Liver (tissue), 9 donors: ENCODE data around the gene EIPR1. TPM values are rescaled to one million over a fixed set of nuclear protein-coding genes. Genes with fewer than 3 reads are reported as not detected.

Experiments used
- DNase-seq: peaks from one replicate; pipeline ENCODE4 v3.0.0-alpha.2; 2017; ENCODE audit warnings: low spot score
- H3K27ac ChIP-seq, 2 donors: one replicate each; pipeline ENCODE4 v1.7.0; 2013; ENCODE audit warnings: inconsistent platforms in 2 of 2, low read length in 2 of 2, control low read depth in 1 of 2, low read depth in 1 of 2, mild to moderate bottlenecking in 1 of 2
- H3K27me3 ChIP-seq, 4 donors: one replicate each; pipeline versions ENCODE4 v1.6.1 to v1.7.0; 2013; ENCODE audit warnings: low read length in 3 of 4, inconsistent platforms in 1 of 4, mild to moderate bottlenecking in 1 of 4, moderate library complexity in 1 of 4; ENCODE audit not compliant: control insufficient read depth in 4 of 4, insufficient read depth in 4 of 4
- H3K36me3 ChIP-seq, 4 donors: one replicate each; pipeline versions ENCODE4 v1.6.1 to v1.7.0; 2013; ENCODE audit warnings: low read length in 3 of 4, mild to moderate bottlenecking in 3 of 4, low read depth in 1 of 4, moderate library complexity in 1 of 4; ENCODE audit not compliant: control insufficient read depth in 4 of 4, insufficient read depth in 3 of 4
- H3K4me1 ChIP-seq, 4 donors: one replicate each; pipeline versions ENCODE4 v1.6.1 to v1.7.0; 2013; ENCODE audit warnings: low read length in 3 of 4, mild to moderate bottlenecking in 3 of 4, moderate library complexity in 1 of 4; ENCODE audit not compliant: control insufficient read depth in 4 of 4, insufficient read depth in 4 of 4
- H3K4me3 ChIP-seq, 3 donors: one replicate each; pipeline versions ENCODE4 v1.6.1 to v1.7.0; 2013; ENCODE audit warnings: low read length in 3 of 3, control low read depth in 1 of 3, low read depth in 1 of 3, mild to moderate bottlenecking in 1 of 3
- H3K9ac ChIP-seq, 2 donors: one replicate each; pipeline ENCODE4 v1.7.0; 2013; ENCODE audit warnings: low read length in 2 of 2, mild to moderate bottlenecking in 2 of 2, moderate library complexity in 2 of 2, control low read depth in 1 of 2, low read depth in 1 of 2
- H3K9me3 ChIP-seq, 4 donors: one replicate each; pipeline versions ENCODE4 v1.6.1 to v1.7.0; 2013; ENCODE audit warnings: low read length in 3 of 4; ENCODE audit not compliant: control insufficient read depth in 4 of 4
- EGR1 ChIP-seq, 2 donors: IDR thresholded peaks; 2 replicates each; pipeline ENCODE4 v1.6.1; 2016 to 2018; ENCODE audit warnings: antibody characterized with exemption in 2 of 2, low read depth in 2 of 2
- FOXA1 ChIP-seq: IDR thresholded peaks from 2 replicates; pipeline ENCODE4 v1.6.1; 2016; ENCODE audit warnings: antibody characterized with exemption
- FOXA2 ChIP-seq: IDR thresholded peaks from 2 replicates; pipeline ENCODE4 v1.6.1; 2016; ENCODE audit warnings: antibody characterized with exemption
- GABPA ChIP-seq, 2 donors: IDR thresholded peaks in 1 of 2; conservative IDR thresholded peaks in 1 of 2; 2 replicates each; pipeline ENCODE4 v1.6.1; 2016; ENCODE audit warnings: antibody characterized with exemption in 2 of 2, mild to moderate bottlenecking in 1 of 2, moderate library complexity in 1 of 2
- HNF4A ChIP-seq, 2 donors: conservative IDR thresholded peaks; 2 replicates each; pipeline ENCODE4 v1.6.1; 2016; ENCODE audit warnings: antibody characterized with exemption in 2 of 2, mild to moderate bottlenecking in 2 of 2
- HNF4G ChIP-seq: IDR thresholded peaks from 2 replicates; pipeline ENCODE4 v1.6.1; 2016; ENCODE audit warnings: antibody characterized with exemption
- JUND ChIP-seq, 2 donors: IDR thresholded peaks; 2 replicates each; pipeline ENCODE4 v1.6.1; 2016; ENCODE audit warnings: antibody characterized with exemption in 2 of 2
- NR2F2 ChIP-seq: IDR thresholded peaks from 2 replicates; pipeline ENCODE4 v1.6.1; 2016; ENCODE audit warnings: antibody characterized with exemption
- RXRA ChIP-seq, 2 donors: IDR thresholded peaks; 2 replicates each; pipeline ENCODE4 v1.6.1; 2017 to 2018; ENCODE audit warnings: antibody characterized with exemption in 2 of 2, mild to moderate bottlenecking in 1 of 2
- SP1 ChIP-seq: IDR thresholded peaks from 2 replicates; pipeline ENCODE4 v1.6.1; 2018; ENCODE audit warnings: antibody characterized with exemption, mild to moderate bottlenecking
- TAF1 ChIP-seq: conservative IDR thresholded peaks from 2 replicates; pipeline ENCODE4 v1.6.1; 2016; ENCODE audit warnings: antibody characterized with exemption, mild to moderate bottlenecking
- YY1 ChIP-seq: IDR thresholded peaks from 2 replicates; pipeline ENCODE4 v1.6.1; 2016; ENCODE audit warnings: antibody characterized with exemption, mild to moderate bottlenecking
- WGBS: extraction: QIAGEN DNeasy Blood & Tissue Kit; methylation state at CpG from one replicate; pipeline ENCODE4 v1.1.7; 2013; 5-methylcytosine and 5-hydroxymethylcytosine counted together
- polyA plus RNA-seq, 2 donors: library from polyadenylated mRNA; stranded (reverse) in 1 of 2; unstranded in 1 of 2; fragments of 200-250 nt in 1 of 2; fragments of >200 nt in 1 of 2; fragmentation: Nextera tagmentation in 1 of 2; extraction: Ambion mirVana in 1 of 2; gene quantifications; one replicate each; pipeline versions ENCODE4 v1.2.1 to v1.2.3, GENCODE V29; 2013 to 2015
- total RNA-seq, 2 donors: library from RNA; depleted of rRNA; stranded (reverse); fragments of >200 nt; gene quantifications; one replicate each; pipeline ENCODE4 v1.2.3, GENCODE V29; 2014
- TF ChIP-seq, protein P1 (sequence below): IDR thresholded peaks from 2 replicates; pipeline ENCODE4 v1.6.1; 2016; ENCODE audit warnings: antibody characterized with exemption
- TF ChIP-seq, protein P2 (sequence below): IDR thresholded peaks from 2 replicates; pipeline ENCODE4 v1.6.1; 2016; ENCODE audit warnings: antibody characterized with exemption
- TF ChIP-seq, protein P3 (sequence below): IDR thresholded peaks from 2 replicates; pipeline ENCODE4 v1.6.1; 2016; ENCODE audit warnings: antibody characterized with exemption
- TF ChIP-seq, protein P4 (sequence below): IDR thresholded peaks from 2 replicates; pipeline ENCODE4 v1.6.1; 2016; ENCODE audit warnings: antibody characterized with exemption, mild to moderate bottlenecking
- TF ChIP-seq, protein P5 (sequence below): fragments of 150-350 bp; IDR thresholded peaks from 2 replicates; pipeline ENCODE4 v1.5.1; 2017; ENCODE audit warnings: improper control_type of control experiment, low read depth, low read length; ENCODE audit not compliant: missing input control
- donor health status: healthy.
- donor health status: healthy.
- donor health status: healthy.
- donor health status: healthy.
- donor health status: healthy.

Gene EIPR1
- total and polyA plus RNA-seq, 4 donors = 7.6 to 12.1 (median 11.4) TPM

DNA sequence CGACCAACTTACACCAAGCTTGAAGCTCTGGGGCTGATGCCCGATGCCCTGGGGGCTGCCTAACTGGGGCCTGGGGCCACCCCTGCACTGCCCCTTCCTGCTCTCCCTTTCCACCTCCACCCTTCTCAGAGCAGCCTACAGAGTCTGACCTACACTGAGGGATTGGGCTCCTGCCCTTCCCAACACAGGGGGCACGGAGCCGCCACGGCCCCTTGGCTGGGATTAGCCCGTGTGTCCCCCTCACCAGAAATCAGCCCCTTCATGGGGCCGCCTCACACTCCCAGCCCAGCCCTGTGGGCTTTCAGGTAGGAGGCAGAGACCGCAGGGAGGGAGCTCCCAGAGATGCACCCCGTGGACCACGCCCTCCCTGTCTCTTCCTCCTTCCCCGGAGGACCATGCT lies 198.0 kb downstream of the EIPR1 start:
- Histone ChIP-seq H3K27ac (no peak overlapping the region), H3K4me1 (no peaks in the 10 kb centered on the region), H3K9me3 (no peaks in the 10 kb centered on the region), H3K27me3 (no peaks in the 10 kb centered on the region), H3K4me3 (no peak overlapping the region), H3K9ac (no peak overlapping the region), H3K36me3 (peaks cover 0 to 9% (median 4%) of the 10 kb centered on the region in 4 donors)
- TF ChIP-seq, protein P1, sequence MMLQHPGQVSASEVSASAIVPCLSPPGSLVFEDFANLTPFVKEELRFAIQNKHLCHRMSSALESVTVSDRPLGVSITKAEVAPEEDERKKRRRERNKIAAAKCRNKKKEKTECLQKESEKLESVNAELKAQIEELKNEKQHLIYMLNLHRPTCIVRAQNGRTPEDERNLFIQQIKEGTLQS = no peak
- TF ChIP-seq GABPA (IDR thresholded peaks at IDR 0.05 in 1 of 2, conservative IDR thresholded peaks at IDR 0.05 in 1 of 2) (no peak), SP1 (no peak), FOXA1 (no peak), RXRA (IDR thresholded peaks at IDR 0.05) (no peak), FOXA2 (no peak), HNF4A (conservative IDR thresholded peaks at IDR 0.05) (no peak), TAF1 (no peak)
- TF ChIP-seq, protein P2, sequence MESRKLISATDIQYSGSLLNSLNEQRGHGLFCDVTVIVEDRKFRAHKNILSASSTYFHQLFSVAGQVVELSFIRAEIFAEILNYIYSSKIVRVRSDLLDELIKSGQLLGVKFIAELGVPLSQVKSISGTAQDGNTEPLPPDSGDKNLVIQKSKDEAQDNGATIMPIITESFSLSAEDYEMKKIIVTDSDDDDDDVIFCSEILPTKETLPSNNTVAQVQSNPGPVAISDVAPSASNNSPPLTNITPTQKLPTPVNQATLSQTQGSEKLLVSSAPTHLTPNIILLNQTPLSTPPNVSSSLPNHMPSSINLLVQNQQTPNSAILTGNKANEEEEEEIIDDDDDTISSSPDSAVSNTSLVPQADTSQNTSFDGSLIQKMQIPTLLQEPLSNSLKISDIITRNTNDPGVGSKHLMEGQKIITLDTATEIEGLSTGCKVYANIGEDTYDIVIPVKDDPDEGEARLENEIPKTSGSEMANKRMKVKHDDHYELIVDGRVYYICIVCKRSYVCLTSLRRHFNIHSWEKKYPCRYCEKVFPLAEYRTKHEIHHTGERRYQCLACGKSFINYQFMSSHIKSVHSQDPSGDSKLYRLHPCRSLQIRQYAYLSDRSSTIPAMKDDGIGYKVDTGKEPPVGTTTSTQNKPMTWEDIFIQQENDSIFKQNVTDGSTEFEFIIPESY = no peak
- 96% methylated on average over 11 of the region's 11 CpGs for WGBS
- DNase-seq = no peak

DNA sequence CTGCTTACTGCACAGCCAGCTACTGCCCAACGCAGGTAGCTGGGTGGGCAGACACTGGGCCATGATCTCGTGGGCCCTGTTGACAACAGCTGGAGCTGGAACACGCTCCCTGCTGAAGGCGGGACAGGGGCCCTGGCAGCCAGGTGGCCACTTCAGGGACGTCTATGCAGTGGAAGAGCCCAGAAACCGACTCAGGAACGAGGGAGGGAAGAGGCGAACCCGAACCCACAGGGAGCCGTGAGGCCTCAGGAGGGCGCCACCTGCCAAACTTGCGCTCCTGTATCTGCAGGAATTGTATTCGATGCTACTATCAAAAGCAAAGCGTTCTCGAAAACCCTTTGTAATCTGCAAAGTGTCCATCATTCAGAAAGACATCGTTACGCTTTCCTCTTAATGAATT lies 198.4 kb downstream of the EIPR1 start:
- DNase-seq = no peak
- 93% methylated on average over 17 of the region's 17 CpGs for WGBS
- Histone ChIP-seq H3K27ac (no peak overlapping the region), H3K4me3 (no peak overlapping the region), H3K4me1 (no peaks in the 10 kb centered on the region), H3K36me3 (peaks cover 0 to 9% (median 4%) of the 10 kb centered on the region in 4 donors), H3K27me3 (no peaks in the 10 kb centered on the region), H3K9me3 (no peaks in the 10 kb centered on the region), H3K9ac (no peak overlapping the region)
- TF ChIP-seq, protein P3, sequence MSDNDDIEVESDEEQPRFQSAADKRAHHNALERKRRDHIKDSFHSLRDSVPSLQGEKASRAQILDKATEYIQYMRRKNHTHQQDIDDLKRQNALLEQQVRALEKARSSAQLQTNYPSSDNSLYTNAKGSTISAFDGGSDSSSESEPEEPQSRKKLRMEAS = no peak
- TF ChIP-seq JUND (IDR thresholded peaks at IDR 0.05) = no peak
- TF ChIP-seq HNF4A (conservative IDR thresholded peaks at IDR 0.05) = no peak
- no peak for TF ChIP-seq RXRA (IDR thresholded peaks at IDR 0.05)
- TF ChIP-seq NR2F2 = no peak
- TF ChIP-seq, protein P4, sequence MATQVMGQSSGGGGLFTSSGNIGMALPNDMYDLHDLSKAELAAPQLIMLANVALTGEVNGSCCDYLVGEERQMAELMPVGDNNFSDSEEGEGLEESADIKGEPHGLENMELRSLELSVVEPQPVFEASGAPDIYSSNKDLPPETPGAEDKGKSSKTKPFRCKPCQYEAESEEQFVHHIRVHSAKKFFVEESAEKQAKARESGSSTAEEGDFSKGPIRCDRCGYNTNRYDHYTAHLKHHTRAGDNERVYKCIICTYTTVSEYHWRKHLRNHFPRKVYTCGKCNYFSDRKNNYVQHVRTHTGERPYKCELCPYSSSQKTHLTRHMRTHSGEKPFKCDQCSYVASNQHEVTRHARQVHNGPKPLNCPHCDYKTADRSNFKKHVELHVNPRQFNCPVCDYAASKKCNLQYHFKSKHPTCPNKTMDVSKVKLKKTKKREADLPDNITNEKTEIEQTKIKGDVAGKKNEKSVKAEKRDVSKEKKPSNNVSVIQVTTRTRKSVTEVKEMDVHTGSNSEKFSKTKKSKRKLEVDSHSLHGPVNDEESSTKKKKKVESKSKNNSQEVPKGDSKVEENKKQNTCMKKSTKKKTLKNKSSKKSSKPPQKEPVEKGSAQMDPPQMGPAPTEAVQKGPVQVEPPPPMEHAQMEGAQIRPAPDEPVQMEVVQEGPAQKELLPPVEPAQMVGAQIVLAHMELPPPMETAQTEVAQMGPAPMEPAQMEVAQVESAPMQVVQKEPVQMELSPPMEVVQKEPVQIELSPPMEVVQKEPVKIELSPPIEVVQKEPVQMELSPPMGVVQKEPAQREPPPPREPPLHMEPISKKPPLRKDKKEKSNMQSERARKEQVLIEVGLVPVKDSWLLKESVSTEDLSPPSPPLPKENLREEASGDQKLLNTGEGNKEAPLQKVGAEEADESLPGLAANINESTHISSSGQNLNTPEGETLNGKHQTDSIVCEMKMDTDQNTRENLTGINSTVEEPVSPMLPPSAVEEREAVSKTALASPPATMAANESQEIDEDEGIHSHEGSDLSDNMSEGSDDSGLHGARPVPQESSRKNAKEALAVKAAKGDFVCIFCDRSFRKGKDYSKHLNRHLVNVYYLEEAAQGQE = no peak
- no peak for TF ChIP-seq EGR1 (IDR thresholded peaks at IDR 0.05; ENCODE audit: low read depth in 2 of 2)
- TF ChIP-seq, protein P5, sequence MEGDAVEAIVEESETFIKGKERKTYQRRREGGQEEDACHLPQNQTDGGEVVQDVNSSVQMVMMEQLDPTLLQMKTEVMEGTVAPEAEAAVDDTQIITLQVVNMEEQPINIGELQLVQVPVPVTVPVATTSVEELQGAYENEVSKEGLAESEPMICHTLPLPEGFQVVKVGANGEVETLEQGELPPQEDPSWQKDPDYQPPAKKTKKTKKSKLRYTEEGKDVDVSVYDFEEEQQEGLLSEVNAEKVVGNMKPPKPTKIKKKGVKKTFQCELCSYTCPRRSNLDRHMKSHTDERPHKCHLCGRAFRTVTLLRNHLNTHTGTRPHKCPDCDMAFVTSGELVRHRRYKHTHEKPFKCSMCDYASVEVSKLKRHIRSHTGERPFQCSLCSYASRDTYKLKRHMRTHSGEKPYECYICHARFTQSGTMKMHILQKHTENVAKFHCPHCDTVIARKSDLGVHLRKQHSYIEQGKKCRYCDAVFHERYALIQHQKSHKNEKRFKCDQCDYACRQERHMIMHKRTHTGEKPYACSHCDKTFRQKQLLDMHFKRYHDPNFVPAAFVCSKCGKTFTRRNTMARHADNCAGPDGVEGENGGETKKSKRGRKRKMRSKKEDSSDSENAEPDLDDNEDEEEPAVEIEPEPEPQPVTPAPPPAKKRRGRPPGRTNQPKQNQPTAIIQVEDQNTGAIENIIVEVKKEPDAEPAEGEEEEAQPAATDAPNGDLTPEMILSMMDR = no peak
- no peak for TF ChIP-seq SP1
- no peak for TF ChIP-seq YY1
- TF ChIP-seq HNF4G = no peak
- TF ChIP-seq, protein P1 = no peak
